Activated CD4-positive, alpha-beta memory T cell treated with anti-CD3 and anti-CD28 coated beads for 36 hours (primary cell): ENCODE results near the gene GPM6B. TPM values are rescaled to one million over a fixed set of nuclear protein-coding genes. Genes with fewer than 3 reads are reported as not detected.
"Not testable (repeated sequence)": the region's sequence is repeated elsewhere in the genome, so short reads cannot be mapped to it uniquely, and the experiment has no call there.

ENCODE experiments used
- CTCF ChIA-PET: fragments of 350-600 bp; sonication (Branson Sonifier 250); formaldehyde crosslinking; loops from one replicate; lab custom pipeline; 2021; ENCODE audit warnings: antibody characterized with exemption, inconsistent platforms; lab: Charles Lee
- POLR2A ChIA-PET: fragments of 350-600 bp; sonication (Branson Sonifier 250); formaldehyde crosslinking; loops from one replicate; lab custom pipeline; 2021; ENCODE audit warnings: antibody characterized with exemption; lab: Charles Lee
- DNase-seq: peaks from one replicate; pipeline ENCODE4 v3.0.0-alpha.2; 2020
- H3K27ac Mint-ChIP-seq: one replicate; pipeline ENCODE4 v1.8.0; 2021; ENCODE audit warnings: mixed read lengths
- H3K27me3 Mint-ChIP-seq: one replicate; pipeline ENCODE4 v1.8.0; 2021; ENCODE audit warnings: mixed read lengths
- H3K36me3 Mint-ChIP-seq: one replicate; pipeline ENCODE4 v1.8.0; 2021; ENCODE audit warnings: mixed read lengths
- H3K4me1 Mint-ChIP-seq: one replicate; pipeline ENCODE4 v1.8.0; 2021; ENCODE audit warnings: low read depth, mixed read lengths
- H3K4me3 Mint-ChIP-seq: one replicate; pipeline ENCODE4 v1.8.0; 2021; ENCODE audit warnings: mild to moderate bottlenecking, mixed read lengths
- H3K9me3 Mint-ChIP-seq: one replicate; pipeline ENCODE4 v1.8.0; 2021; ENCODE audit warnings: mixed read lengths
- intact Hi-C: fragments of 100-400 bp; cut with micrococcal nuclease; formaldehyde crosslinking; loops from one replicate; pipeline ENCODE4 v1.15.1; 2023
- total RNA-seq, 2 experiments: library from RNA; stranded (reverse); gene quantifications; one replicate each; pipeline ENCODE4 v1.2.3, GENCODE V29; 2021

GPM6B gene
- total RNA-seq, 2 experiments from 2014 or later: not detected

DNA sequence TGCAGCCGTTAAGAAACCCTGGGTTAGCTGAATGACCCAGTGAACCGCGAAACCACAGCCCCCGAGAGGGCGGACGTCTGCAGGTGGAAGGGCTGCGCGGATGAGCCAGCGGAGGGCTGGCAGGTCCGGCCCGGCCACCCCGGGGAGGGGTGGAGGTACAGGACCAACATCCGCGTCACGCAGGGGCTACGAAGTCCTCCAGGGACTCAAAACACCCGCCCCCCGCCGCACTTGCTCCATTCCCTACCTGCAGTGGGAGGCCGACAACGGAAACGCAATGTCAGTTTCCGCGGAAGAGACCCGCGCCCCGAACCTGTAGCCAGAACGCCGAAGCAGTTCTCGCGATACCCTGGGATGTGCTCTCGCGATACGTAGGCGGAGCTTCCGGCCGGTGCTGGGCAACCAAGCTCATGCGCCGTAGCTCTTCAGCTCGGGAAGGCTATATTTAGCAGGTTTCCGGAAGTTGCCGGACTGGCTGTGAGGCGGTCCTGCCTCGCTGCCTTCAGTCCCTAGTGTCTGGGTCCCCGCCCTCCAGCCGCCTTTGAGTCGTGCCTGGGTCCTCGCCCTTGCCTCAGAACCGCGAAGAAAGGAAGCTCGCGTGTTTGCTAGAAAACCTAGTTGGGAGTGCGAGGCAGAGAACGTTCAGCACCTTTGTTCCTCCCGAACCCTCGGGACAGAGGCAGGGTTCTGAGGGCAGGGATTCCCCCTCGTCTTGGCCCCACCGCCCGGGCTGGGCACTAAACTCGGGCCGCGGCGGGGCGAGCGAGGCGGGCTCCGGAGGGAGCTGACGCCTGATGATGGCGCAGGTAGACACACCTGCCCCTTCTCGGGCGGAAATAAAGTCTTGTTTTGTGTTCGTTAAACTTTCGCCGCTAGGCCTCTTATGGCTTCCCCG is 82.4 kb downstream of the GPM6B start, which contains the start of the genes OFD1 and TRAPPC2:
Gene OFD1 (plus strand): TSS at position 471 of the 895 bp plus-strand sequence. CDS start 324 bp downstream, at position 795.
Gene TRAPPC2 (minus strand): TSS at position 343 of the 895 bp plus-strand sequence. CDS start 14,657 bp downstream, outside the sequence.
- ChIA-PET POLR2A (interaction anchor here (0.9 to 3.4 kb wide), 11 partner anchors 8 to 645 kb away, joined by 3 to 23 read pairs (median 6); partner anchors contain the start of genes GEMIN8, RAB9A and TCEANC), CTCF (interaction anchor here (0.9 to 1.6 kb wide), 8 partner anchors 9 to 787 kb away, joined by 3 to 5 read pairs (median 4); partner anchors contain the start of genes GEMIN8 and TCEANC)
- intact Hi-C loops: loop anchor here (1.0 to 10.0 kb wide), 10 partner anchors 8 to 1603 kb away; partner anchors contain the start of genes FANCB, MOSPD2, PIGA and TCEANC
- H3K27me3 Mint-ChIP-seq: no peaks in the 10 kb centered on the region
- peak; percentile 93 for DNase-seq
- H3K4me1 Mint-ChIP-seq: peaks cover 45% of the 10 kb centered on the region
- no peaks in the 10 kb centered on the region for H3K9me3 Mint-ChIP-seq
- H3K36me3 Mint-ChIP-seq: peaks cover 20% of the 10 kb centered on the region
- H3K27ac Mint-ChIP-seq: peak within 1 kb of the TSS; percentile 96
- peak within 1 kb of the TSS; percentile 92 for H3K4me3 Mint-ChIP-seq

DNA sequence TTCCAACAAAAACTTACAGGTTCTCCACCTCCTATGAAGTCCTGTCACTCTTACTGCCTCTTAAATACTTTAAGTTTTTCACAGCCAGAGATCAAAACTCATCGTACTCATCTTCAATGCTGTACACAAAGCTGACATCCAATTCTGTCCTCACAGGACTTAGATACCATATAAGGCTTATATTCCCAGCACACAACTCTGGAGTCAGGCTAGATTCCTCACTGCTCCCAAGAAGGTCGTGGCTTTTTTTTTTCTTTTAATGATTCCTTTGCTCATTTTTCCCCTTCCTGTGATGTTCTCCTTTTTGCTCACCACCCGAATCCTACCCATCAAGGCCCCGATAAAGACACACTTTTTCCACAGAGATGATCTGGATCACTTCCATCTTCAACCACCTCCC is 83.4 kb downstream of the GPM6B start:
- Mint-ChIP-seq H3K4me1 (peaks cover 50% of the 10 kb centered on the region), H3K9me3 (peaks cover 2% of the 10 kb centered on the region), H3K27me3 (no peaks in the 10 kb centered on the region), H3K27ac (peak overlapping the region; percentile 96), H3K4me3 (peak overlapping the region; percentile 92), H3K36me3 (peaks cover 27% of the 10 kb centered on the region)
- intact Hi-C loops: loop anchor here (5.0 to 10.0 kb wide), 4 partner anchors 641 to 1604 kb away; partner anchors contain the start of genes FANCB, MOSPD2 and PIGA
- ChIA-PET POLR2A (interaction anchor here (2.1 to 3.4 kb wide), 2 partner anchors 9 to 46 kb away, joined by 12 to 23 read pairs; partner anchors contain the start of gene RAB9A), CTCF (interaction anchor here (1.6 kb wide), 1 partner anchor 8 kb away, joined by 4 read pairs; no protein-coding TSS in a partner anchor)
- no peak for DNase-seq

DNA sequence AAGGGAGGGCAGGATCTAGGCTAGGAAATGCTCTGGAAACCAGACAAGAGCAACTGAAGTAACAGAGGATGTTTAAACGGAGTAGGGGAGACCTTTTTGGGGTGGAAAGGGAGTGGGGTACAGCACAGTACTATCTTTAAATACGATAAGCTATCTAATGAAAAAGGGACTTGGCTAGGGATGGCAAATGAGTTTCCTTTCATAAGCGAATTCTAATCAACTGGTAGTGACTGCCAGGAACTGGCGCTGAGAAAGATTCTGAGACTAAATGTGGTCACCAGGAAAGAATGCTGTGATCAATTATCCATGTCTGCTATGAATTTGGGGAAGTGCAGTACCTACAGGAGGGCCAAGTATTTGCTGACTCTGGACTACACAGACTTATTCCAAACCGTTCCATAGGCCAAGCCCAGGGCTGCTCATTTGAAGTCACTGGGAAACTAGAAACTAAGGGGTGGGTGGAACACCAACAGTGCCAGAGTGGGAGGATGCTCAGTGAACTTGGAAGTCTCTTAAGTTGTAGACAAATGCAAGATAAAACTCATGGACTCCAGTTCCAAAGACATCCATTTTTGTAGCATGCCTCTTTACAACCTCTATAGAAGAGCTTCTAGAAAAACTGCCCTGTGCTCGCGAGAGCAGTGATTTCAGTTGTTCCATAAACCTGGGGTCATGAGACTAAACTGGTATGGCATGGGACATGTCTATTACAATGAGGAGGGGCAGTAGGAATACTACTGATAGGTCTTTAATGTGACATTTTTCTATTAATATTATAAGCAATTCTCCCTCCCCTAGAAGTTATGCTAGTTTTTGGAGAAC is 84.4 kb downstream of the GPM6B start:
- H3K36me3 Mint-ChIP-seq: peaks cover 37% of the 10 kb centered on the region

DNA sequence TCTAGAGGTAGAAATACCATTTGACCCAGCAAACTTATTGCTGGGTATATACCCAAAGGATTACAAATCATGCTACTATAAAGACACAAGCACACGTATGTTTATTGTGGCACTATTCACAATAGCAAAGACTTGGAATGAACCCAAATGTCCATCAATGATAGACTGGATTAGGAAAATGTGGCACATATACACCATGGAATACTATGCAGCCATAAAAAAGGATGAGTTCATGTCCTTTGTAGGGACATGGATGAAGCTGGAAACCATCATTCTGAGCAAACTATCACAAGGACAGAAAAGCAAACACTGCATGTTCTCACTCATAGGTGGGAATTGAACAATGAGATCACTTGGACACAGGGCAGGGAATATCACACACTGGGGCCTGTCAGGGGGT is 86.4 kb downstream of the GPM6B start:
- POLR2A ChIA-PET, H3K4me3 Mint-ChIP-seq, H3K27me3 Mint-ChIP-seq, DNase-seq, H3K27ac Mint-ChIP-seq, CTCF ChIA-PET: not testable (repeated sequence)
- peaks cover 48% of the 10 kb centered on the region for H3K36me3 Mint-ChIP-seq
- peaks cover 13% of the 10 kb centered on the region for H3K9me3 Mint-ChIP-seq
- intact Hi-C loops: loop anchor here (5.0 to 10.0 kb wide), 4 partner anchors 638 to 1607 kb away; partner anchors contain the start of genes FANCB, MOSPD2 and PIGA
- H3K4me1 Mint-ChIP-seq: peaks cover 63% of the 10 kb centered on the region

More for the DNA sequence above, 84.4 kb downstream of the GPM6B start:
- H3K4me3 Mint-ChIP-seq: peak overlapping the region; percentile 22
- DNase-seq: no peak
- intact Hi-C loops: loop anchor here (5.0 to 10.0 kb wide), 4 partner anchors 640 to 1605 kb away; partner anchors contain the start of genes FANCB, MOSPD2 and PIGA
- no peaks in the 10 kb centered on the region for H3K27me3 Mint-ChIP-seq
- H3K4me1 Mint-ChIP-seq: peaks cover 54% of the 10 kb centered on the region
- H3K27ac Mint-ChIP-seq: peak overlapping the region; percentile 49
- CTCF ChIA-PET: no interaction called here
- POLR2A ChIA-PET: no interaction called here
- H3K9me3 Mint-ChIP-seq: peaks cover 4% of the 10 kb centered on the region

DNA sequence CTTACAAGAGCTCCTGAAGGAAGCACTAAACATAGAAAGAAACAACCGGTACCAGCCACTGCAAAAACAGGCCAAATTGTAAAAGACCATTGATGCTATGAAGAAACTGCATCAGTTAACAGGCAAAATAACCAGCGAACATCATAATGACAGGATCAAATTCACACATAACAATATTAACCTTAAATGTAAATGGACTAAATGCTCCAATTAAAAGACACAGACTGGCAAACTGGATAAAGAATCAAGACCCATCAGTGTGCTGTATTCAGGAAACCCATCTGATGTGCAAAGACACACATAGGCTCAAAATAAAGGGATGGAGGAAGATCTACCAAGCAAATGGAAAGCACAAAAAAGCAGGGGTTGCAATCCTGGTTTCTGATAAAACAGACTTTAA is 90.3 kb downstream of the GPM6B start:
- Mint-ChIP-seq H3K27ac (peak overlapping the region; percentile 81), H3K36me3 (peaks cover 55% of the 10 kb centered on the region), H3K4me1 (peaks cover 66% of the 10 kb centered on the region), H3K9me3 (peaks cover 13% of the 10 kb centered on the region)
- intact Hi-C loops, DNase-seq, H3K4me3 Mint-ChIP-seq, CTCF ChIA-PET, H3K27me3 Mint-ChIP-seq, POLR2A ChIA-PET: not testable (repeated sequence)

DNA sequence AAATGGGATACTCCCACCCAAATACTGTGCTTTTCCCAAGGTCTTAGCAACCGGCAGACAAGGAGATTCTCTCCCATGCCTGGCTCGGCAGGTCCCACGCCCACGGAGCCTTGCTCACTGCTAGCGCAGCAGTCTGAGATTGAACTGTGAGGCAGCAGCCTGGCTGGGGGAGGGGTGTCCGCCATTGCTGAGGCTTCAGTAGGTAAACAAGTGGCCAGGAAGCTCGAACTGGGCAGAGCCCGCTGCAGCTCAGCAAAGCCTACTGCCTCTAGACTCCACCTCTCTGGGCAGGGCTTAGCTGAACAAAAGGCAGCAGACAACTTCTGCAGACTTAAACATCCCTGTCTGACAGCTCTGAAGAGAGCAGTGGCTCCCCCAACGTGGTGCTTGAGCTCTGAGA is 92.0 kb downstream of the GPM6B start:
- H3K27ac Mint-ChIP-seq: peak overlapping the region; percentile 81
- peaks cover 13% of the 10 kb centered on the region for H3K9me3 Mint-ChIP-seq
- ChIA-PET POLR2A (interaction anchor here (0.6 kb wide), 1 partner anchor 733 kb away, joined by 3 read pairs; no protein-coding TSS in a partner anchor), CTCF (interaction anchor here (0.7 kb wide), 1 partner anchor 10 kb away, joined by 4 read pairs; the partner anchor contains the start of genes OFD1 and TRAPPC2)
- not testable (repeated sequence) for H3K27me3 Mint-ChIP-seq, H3K4me3 Mint-ChIP-seq
- intact Hi-C loops: loop anchor here (1.0 kb wide), 1 partner anchor 9 kb away; the partner anchor contains the start of genes OFD1 and TRAPPC2
- H3K4me1 Mint-ChIP-seq: peaks cover 57% of the 10 kb centered on the region
- peaks cover 54% of the 10 kb centered on the region for H3K36me3 Mint-ChIP-seq
- DNase-seq: peak; percentile 81

DNA sequence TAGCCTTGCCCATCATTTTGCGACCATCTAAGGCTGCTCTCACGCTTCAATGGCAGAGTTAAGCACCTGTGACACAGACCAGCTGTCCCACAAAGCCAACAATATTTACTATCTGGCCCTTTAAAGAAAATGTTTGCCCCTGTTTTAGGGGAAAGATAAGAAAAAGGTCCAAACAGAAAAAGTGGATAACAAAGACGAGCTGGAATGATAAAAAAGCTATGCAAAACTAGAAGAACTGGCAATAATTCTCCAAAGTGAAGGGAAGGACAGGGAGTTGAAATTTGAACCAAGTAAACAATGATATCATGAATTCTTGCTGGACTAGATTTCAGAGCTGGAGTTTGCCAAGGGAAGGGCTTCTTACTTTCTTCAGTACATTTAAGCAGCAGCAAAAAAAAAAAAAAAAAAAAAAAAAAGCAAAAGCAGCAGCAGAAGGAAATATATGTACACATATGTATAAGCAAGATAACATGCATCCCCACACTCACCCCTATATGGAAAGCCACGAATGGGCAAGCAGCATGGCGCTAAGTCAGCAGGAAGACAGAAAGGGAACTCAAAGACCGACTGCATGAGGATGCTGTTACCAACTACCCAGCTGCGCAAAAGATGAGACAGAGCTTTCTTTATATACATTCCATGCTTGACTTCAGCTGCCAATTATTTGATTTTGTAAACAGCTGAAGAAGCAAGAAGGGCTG is 94.9 kb downstream of the GPM6B start:
- H3K27ac Mint-ChIP-seq: no peak overlapping the region
- CTCF ChIA-PET: no interaction called here
- H3K27me3 Mint-ChIP-seq: no peaks in the 10 kb centered on the region
- H3K9me3 Mint-ChIP-seq: peaks cover 4% of the 10 kb centered on the region
- POLR2A ChIA-PET: no interaction called here
- H3K4me1 Mint-ChIP-seq: peaks cover 57% of the 10 kb centered on the region
- no peak overlapping the region for H3K4me3 Mint-ChIP-seq
- no peak for DNase-seq
- intact Hi-C loops: no loop called here
- peaks cover 42% of the 10 kb centered on the region for H3K36me3 Mint-ChIP-seq

DNA sequence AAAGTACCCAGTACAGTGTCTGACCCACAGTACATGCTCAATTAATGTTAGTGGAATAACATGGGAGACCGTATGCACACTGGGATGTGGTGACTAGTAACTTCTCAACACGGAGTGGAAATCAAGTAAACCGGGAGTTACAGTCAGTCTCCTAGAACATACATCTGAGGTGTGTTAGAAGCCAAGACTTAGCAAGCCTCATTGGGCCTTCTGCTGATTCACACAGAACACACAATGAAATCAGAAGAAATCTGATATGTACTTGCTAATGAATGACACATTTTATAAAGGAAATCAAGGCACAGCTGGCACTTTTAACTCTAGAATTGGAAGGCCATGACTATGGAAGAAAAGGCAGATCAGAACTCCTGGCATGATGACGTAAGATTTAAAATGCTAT is 95.5 kb downstream of the GPM6B start:
- no peak overlapping the region for H3K27ac Mint-ChIP-seq
- H3K27me3 Mint-ChIP-seq: no peaks in the 10 kb centered on the region
- CTCF ChIA-PET: no interaction called here
- DNase-seq: no peak
- peaks cover under 1% of the 10 kb centered on the region for H3K9me3 Mint-ChIP-seq
- no peak overlapping the region for H3K4me3 Mint-ChIP-seq
- POLR2A ChIA-PET: no interaction called here
- intact Hi-C loops: no loop called here
- peaks cover 39% of the 10 kb centered on the region for H3K36me3 Mint-ChIP-seq
- H3K4me1 Mint-ChIP-seq: peaks cover 55% of the 10 kb centered on the region

Other genes starting within 250 kb of the GPM6B start
- gene EGFL6, start 247.5 kb downstream of the GPM6B start, total RNA-seq: under 1 TPM; 0.58 to 0.64 TPM
- 1 to 10 TPM; 1.9 TPM for gene TCEANC, start 164.0 kb downstream of the GPM6B start, total RNA-seq
- 10 to 100 TPM; 28.2 to 32.1 TPM for gene RAB9A, start 128.0 kb downstream of the GPM6B start, total RNA-seq
- gene TRAPPC2, start 82.5 kb downstream of the GPM6B start, total RNA-seq: 10 to 100 TPM; 14.1 to 16.1 TPM
- gene OFD1, start 82.3 kb downstream of the GPM6B start, total RNA-seq: 10 to 100 TPM; 24.5 to 30.9 TPM
- gene GEMIN8, start 212.8 kb upstream of the GPM6B start, total RNA-seq: 10 to 100 TPM in 1 of 2 experiments, 1 to 10 TPM in 1; 8.5 to 10.6 TPM